Neuronal stem cell (in vitro differentiated cells): ENCODE data around the gene SMIM41.
A peak's percentile ranks its signal among the peaks of the same experiment; 100 is the strongest.

Experiments used
- DNase-seq: peaks from one replicate; pipeline ENCODE4 v3.0.0-alpha.2; 2013; ENCODE audit warnings: low spot score
- H2AFZ ChIP-seq: one replicate; pipeline ENCODE4 v1.6.1; 2013; ENCODE audit warnings: mild to moderate bottlenecking, low read length, inconsistent platforms
- H2AK5ac ChIP-seq: 2 replicates; pipeline ENCODE4 v1.6.1; 2013; ENCODE audit warnings: low read depth, mild to moderate bottlenecking, inconsistent platforms, low read length, moderate library complexity, mixed read lengths
- H2BK120ac ChIP-seq: 2 replicates; pipeline ENCODE4 v1.6.1; 2013; ENCODE audit warnings: low read depth, mild to moderate bottlenecking, inconsistent platforms, low read length, moderate library complexity, mixed read lengths
- H2BK12ac ChIP-seq: one replicate; pipeline ENCODE4 v1.6.1; 2013; ENCODE audit warnings: low read length, inconsistent platforms
- H2BK15ac ChIP-seq: 2 replicates; pipeline ENCODE4 v1.6.1; 2013; ENCODE audit warnings: mild to moderate bottlenecking, low read length, inconsistent platforms, mixed read lengths
- H2BK5ac ChIP-seq: one replicate; pipeline ENCODE4 v1.6.1; 2013; ENCODE audit warnings: inconsistent platforms, mild to moderate bottlenecking, low read length, moderate library complexity
- H3K14ac ChIP-seq: one replicate; pipeline ENCODE4 v1.6.1; 2013; ENCODE audit warnings: low read length, inconsistent platforms
- H3K18ac ChIP-seq: 2 replicates; pipeline ENCODE4 v1.6.1; 2013; ENCODE audit warnings: low read length, inconsistent platforms
- H3K23ac ChIP-seq: 2 replicates; pipeline ENCODE4 v1.6.1; 2013; ENCODE audit warnings: low read depth, mild to moderate bottlenecking, mixed read lengths, low read length, inconsistent platforms; ENCODE audit not compliant: poor library complexity
- H3K27ac ChIP-seq: replicated peaks from 3 replicates; pipeline ENCODE4 v1.5.1; 2013; ENCODE audit warnings: low read length, inconsistent platforms
- H3K27me3 ChIP-seq, 3 experiments: 2 replicates each; pipeline ENCODE4 v1.6.1; 2013; ENCODE audit warnings: low read length in 3 of 3, mild to moderate bottlenecking in 2 of 3, inconsistent platforms in 1 of 3, low read depth in 1 of 3, mixed read lengths in 1 of 3, moderate library complexity in 1 of 3; ENCODE audit not compliant: control insufficient read depth in 3 of 3, insufficient read depth in 3 of 3
- H3K36me3 ChIP-seq, 2 donors: replicated peaks in 1 of 2; 2 replicates each; pipeline ENCODE4 v1.6.1; 2013; ENCODE audit warnings: low read length in 2 of 2; ENCODE audit not compliant: control insufficient read depth in 2 of 2, insufficient read depth in 2 of 2
- H3K4ac ChIP-seq: 2 replicates; pipeline ENCODE4 v1.6.1; 2013; ENCODE audit warnings: inconsistent platforms, mild to moderate bottlenecking, low read length, moderate library complexity
- H3K4me1 ChIP-seq, 2 donors: 1 replicate in 1 of 2; 2 replicates in 1 of 2; pipeline ENCODE4 v1.6.1; 2013; ENCODE audit warnings: low read length in 2 of 2, low read depth in 1 of 2; ENCODE audit not compliant: control insufficient read depth in 2 of 2, insufficient read depth in 1 of 2
- H3K4me2 ChIP-seq: one replicate; pipeline ENCODE4 v1.6.1; 2013; ENCODE audit warnings: mild to moderate bottlenecking, low read length, inconsistent platforms; ENCODE audit not compliant: insufficient read depth, poor library complexity, severe bottlenecking
- H3K4me3 ChIP-seq, 2 donors: 2 replicates each; pipeline ENCODE4 v1.5.1; 2013; ENCODE audit warnings: low read length in 2 of 2, mild to moderate bottlenecking in 2 of 2, inconsistent platforms in 1 of 2, moderate library complexity in 1 of 2
- H3K79me1 ChIP-seq: one replicate; pipeline ENCODE4 v1.6.1; 2013; ENCODE audit warnings: low read depth, mild to moderate bottlenecking, inconsistent platforms, low read length, moderate library complexity
- H3K9ac ChIP-seq: one replicate; pipeline ENCODE4 v1.6.1; 2013; ENCODE audit warnings: mild to moderate bottlenecking, low read depth, low read length, inconsistent platforms; ENCODE audit not compliant: poor library complexity
- H3K9me3 ChIP-seq, 2 donors: replicated peaks in 1 of 2; 2 replicates each; pipeline versions ENCODE3 to v1.6.1; 2013; ENCODE audit warnings: low read length in 2 of 2, mild to moderate bottlenecking in 2 of 2, inconsistent platforms in 1 of 2, low read depth in 1 of 2, mixed read lengths in 1 of 2, moderate library complexity in 1 of 2; ENCODE audit not compliant: control insufficient read depth in 2 of 2, insufficient read depth in 1 of 2
- H4K8ac ChIP-seq: one replicate; pipeline ENCODE4 v1.6.1; 2013; ENCODE audit warnings: low read depth, mild to moderate bottlenecking, inconsistent platforms, low read length, moderate library complexity
- H4K91ac ChIP-seq: one replicate; pipeline ENCODE4 v1.6.1; 2013; ENCODE audit warnings: low read length, low read depth, mild to moderate bottlenecking, inconsistent platforms; ENCODE audit not compliant: poor library complexity
- whole genome bisulfite sequencing, 2 donors: extraction: QIAGEN DNeasy Blood & Tissue Kit; methylation state at CpG; one replicate each; pipeline ENCODE4 v1.1.7; 2013; ENCODE audit warnings: missing lambda C conversion rate in 2 of 2, mixed read lengths in 1 of 2; ENCODE audit not compliant: insufficient read length in 2 of 2, insufficient replicate concordance in 1 of 2; ENCODE audit errors: extremely low coverage in 2 of 2; 5-methylcytosine and 5-hydroxymethylcytosine counted together

Gene SMIM41

GRCh38 chr12:52056801-52057637 is 22.5 kb upstream of the SMIM41 start:
- no peak overlapping the region for H3K9ac ChIP-seq
- peaks cover 3 to 6% of the 10 kb centered on the region in 2 donors for H3K4me1 ChIP-seq
- H2BK12ac ChIP-seq, result no peak overlapping the region
- no peak overlapping the region for H3K18ac ChIP-seq
- H3K36me3 ChIP-seq, result peaks cover 33 to 46% of the 10 kb centered on the region in 2 donors
- H2BK5ac ChIP-seq, result no peak overlapping the region
- H3K4me2 ChIP-seq, result no peak overlapping the region
- H3K4me3 ChIP-seq, result no peak overlapping the region
- H3K79me1 ChIP-seq, result peaks cover 3% of the 10 kb centered on the region
- no peak overlapping the region for H3K14ac ChIP-seq
- H3K23ac ChIP-seq, result peak overlapping the region; percentile 52
- no peak overlapping the region for H4K8ac ChIP-seq
- H3K27me3 ChIP-seq, result no peaks in the 10 kb centered on the region
- H2AK5ac ChIP-seq, result peak overlapping the region; percentile 21
- DNase-seq, result no peak
- H3K4ac ChIP-seq, result no peak overlapping the region
- no peak overlapping the region for H2BK15ac ChIP-seq
- H2AFZ ChIP-seq, result no peak overlapping the region
- no peak overlapping the region for H2BK120ac ChIP-seq
- no peak overlapping the region for H3K27ac ChIP-seq
- H4K91ac ChIP-seq, result no peak overlapping the region
- WGBS, 2 donors, result no CpG with 5 or more reads among the region's 23 CpGs
- H3K9me3 ChIP-seq, result peaks cover 0 to 2% of the 10 kb centered on the region in 2 donors

- no peak overlapping the region for H2AFZ ChIP-seq
- no peak overlapping the region for H3K9ac ChIP-seq
- H3K9me3 ChIP-seq, result peaks cover 0 to 2% of the 10 kb centered on the region in 2 donors
- no peak overlapping the region for H2BK15ac ChIP-seq
- no peak overlapping the region for H3K4me2 ChIP-seq
- no peaks in the 10 kb centered on the region for H3K27me3 ChIP-seq
- H3K4me3 ChIP-seq, result no peak overlapping the region
- DNase-seq, result no peak
- H3K27ac ChIP-seq, result no peak overlapping the region
- H2AK5ac ChIP-seq, result no peak overlapping the region
- H3K79me1 ChIP-seq, result peaks cover 3% of the 10 kb centered on the region
- H4K91ac ChIP-seq, result no peak overlapping the region
- H2BK12ac ChIP-seq, result no peak overlapping the region
- H3K23ac ChIP-seq, result peak overlapping the region; percentile 52
- H3K4ac ChIP-seq, result no peak overlapping the region
- peaks cover 33 to 46% of the 10 kb centered on the region in 2 donors for H3K36me3 ChIP-seq
- H3K14ac ChIP-seq, result no peak overlapping the region
- no peak overlapping the region for H2BK5ac ChIP-seq
- peaks cover 0 to 8% of the 10 kb centered on the region in 2 donors for H3K4me1 ChIP-seq
- no peak overlapping the region for H2BK120ac ChIP-seq
- H3K18ac ChIP-seq, result no peak overlapping the region
- no peak overlapping the region for H4K8ac ChIP-seq
- WGBS, 2 donors, result no CpG with 5 or more reads among the region's 14 CpGs
Measured at GRCh38 chr12:52057638-52058576, 21.6 kb upstream of the SMIM41 start.

GRCh38 chr12:52058631-52059361 is 20.7 kb upstream of the SMIM41 start:
- no peak overlapping the region for H2BK15ac ChIP-seq
- no peak overlapping the region for H3K14ac ChIP-seq
- peak overlapping the region; percentile 17 for H3K18ac ChIP-seq
- no peak overlapping the region for H3K4me2 ChIP-seq
- no peak overlapping the region for H3K4me3 ChIP-seq
- H2BK120ac ChIP-seq, result no peak overlapping the region
- no peak overlapping the region for H2BK12ac ChIP-seq
- no peak overlapping the region for H3K4ac ChIP-seq
- H3K4me1 ChIP-seq, result peaks cover 0 to 8% of the 10 kb centered on the region in 2 donors
- no peaks in the 10 kb centered on the region for H3K27me3 ChIP-seq
- no CpG with 5 or more reads among the region's 25 CpGs for WGBS, 2 donors
- H3K23ac ChIP-seq, result no peak overlapping the region
- H3K9me3 ChIP-seq, result peaks cover 0 to 2% of the 10 kb centered on the region in 2 donors
- peaks cover 33 to 46% of the 10 kb centered on the region in 2 donors for H3K36me3 ChIP-seq
- no peak overlapping the region for H4K91ac ChIP-seq
- no peak for DNase-seq
- H3K79me1 ChIP-seq, result peaks cover 3% of the 10 kb centered on the region
- H2AFZ ChIP-seq, result no peak overlapping the region
- peak overlapping the region; percentile 60 for H3K9ac ChIP-seq
- no peak overlapping the region for H2AK5ac ChIP-seq
- H4K8ac ChIP-seq, result no peak overlapping the region
- no peak overlapping the region for H3K27ac ChIP-seq
- no peak overlapping the region for H2BK5ac ChIP-seq
